Gastrocnemius medialis (tissue), 4 donors: ENCODE results near the gene RPL13A. TPM values are rescaled to one million over a fixed set of nuclear protein-coding genes. Genes with fewer than 3 reads are reported as not detected.

Source experiments
- ATAC-seq, 2 donors: fragments of 150-250 bp; one replicate each; pipeline ENCODE4 v1.9.1; 2016
- DNase-seq, 2 donors: peaks; one replicate each; pipeline ENCODE4 v3.0.0-alpha.2; 2019
- H3K27ac ChIP-seq, 4 donors: fragments of 200-600 bp; sonication (generic); 1 replicate in 1 of 4; 2 replicates in 3 of 4; pipeline ENCODE4 v1.5.1; 2016 to 2018; ENCODE audit warnings: mild to moderate bottlenecking in 2 of 4, moderate library complexity in 1 of 4
- H3K27me3 ChIP-seq, 3 donors: fragments of 200-600 bp; sonication (generic) in 2 of 3; 1 replicate in 1 of 3; 2 replicates in 2 of 3; pipeline versions ENCODE4 v1.5.1 to v1.6.0; 2016 to 2019; ENCODE audit warnings: mild to moderate bottlenecking in 1 of 3, moderate library complexity in 1 of 3
- H3K36me3 ChIP-seq, 2 donors: fragments of 200-600 bp; sonication (generic) in 1 of 2; one replicate each; pipeline ENCODE4 v1.5.1; 2017 to 2018
- H3K4me1 ChIP-seq, 2 donors: fragments of 200-600 bp; sonication (generic) in 1 of 2; one replicate each; pipeline ENCODE4 v1.5.1; 2016 to 2017; ENCODE audit warnings: mild to moderate bottlenecking in 2 of 2
- H3K4me3 ChIP-seq, 4 donors: fragments of 200-600 bp; sonication (generic) in 3 of 4; 1 replicate in 1 of 4; 2 replicates in 3 of 4; pipeline ENCODE4 v1.5.1; 2016 to 2019; ENCODE audit warnings: mild to moderate bottlenecking in 2 of 4
- H3K9me3 ChIP-seq, 3 donors: fragments of 200-600 bp; sonication (generic) in 2 of 3; 1 replicate in 1 of 3; 2 replicates in 2 of 3; pipeline ENCODE4 v1.5.1; 2016 to 2019
- POLR2A ChIP-seq, 2 donors: fragments of 450-650 bp; IDR thresholded peaks; one replicate each; pipeline ENCODE4 v1.6.1; 2017; ENCODE audit warnings: antibody characterized with exemption in 2 of 2, mild to moderate bottlenecking in 2 of 2, moderate library complexity in 2 of 2
- in situ Hi-C, 4 donors: fragments of 200-750 bp; cut with MboI; loops; one replicate each; pipeline versions ENCODE4 v1.15.0 to v1.8.0; 2017; ENCODE audit warnings: low sequenced_read_pairs in 4 of 4
- intact Hi-C: fragments of 100-400 bp; cut with DNase I; formaldehyde crosslinking; loops from one replicate; pipeline ENCODE4 v1.15.1; 2023; ENCODE audit warnings: low total_unique reads
- total RNA-seq, 4 donors: library from RNA; depleted of rRNA; stranded (reverse); fragments of >200 nt; gene quantifications; one replicate each; pipeline versions ENCODE4 v1.1.0 to v1.2.3, GENCODE V29; 2016
- TF ChIP-seq, protein P1 (sequence below), 5 experiments: fragments of 450-650 bp in 3 of 5; fragments of 200-600 bp in 2 of 5; sonication (generic) in 2 of 5; IDR thresholded peaks in 4 of 5; conservative IDR thresholded peaks in 1 of 5; 1 replicate in 4 of 5; 2 replicates in 1 of 5; pipeline ENCODE4 v1.5.1; 2016 to 2019; ENCODE audit warnings: antibody characterized with exemption in 5 of 5, mild to moderate bottlenecking in 3 of 5, moderate library complexity in 3 of 5

RPL13A gene
- total RNA-seq, 4 donors from 2014 or later: 1,565 to 2,260 (median 1,899) TPM

DNA sequence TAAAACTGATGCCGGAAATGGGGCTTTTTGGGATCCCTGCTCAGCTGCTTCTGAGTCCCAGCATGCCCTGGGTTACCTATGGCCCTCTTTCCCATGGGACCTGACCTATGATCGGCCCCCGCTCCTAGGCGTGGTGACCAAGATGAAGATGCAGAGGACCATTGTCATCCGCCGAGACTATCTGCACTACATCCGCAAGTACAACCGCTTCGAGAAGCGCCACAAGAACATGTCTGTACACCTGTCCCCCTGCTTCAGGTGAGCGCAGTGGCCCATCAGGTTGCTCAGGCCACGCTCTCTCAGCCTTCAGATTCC, 10.3 kb downstream of the RPL13A start:
- peak overlapping the region; percentile 79 to 96 (median 90) for H3K4me3 ChIP-seq
- H3K36me3 ChIP-seq: peaks cover 0 to 31% of the 10 kb centered on the region in 2 donors
- no peak for ATAC-seq
- no peak for TF ChIP-seq POLR2A (IDR thresholded peaks at IDR 0.05)
- TF ChIP-seq, protein P1, sequence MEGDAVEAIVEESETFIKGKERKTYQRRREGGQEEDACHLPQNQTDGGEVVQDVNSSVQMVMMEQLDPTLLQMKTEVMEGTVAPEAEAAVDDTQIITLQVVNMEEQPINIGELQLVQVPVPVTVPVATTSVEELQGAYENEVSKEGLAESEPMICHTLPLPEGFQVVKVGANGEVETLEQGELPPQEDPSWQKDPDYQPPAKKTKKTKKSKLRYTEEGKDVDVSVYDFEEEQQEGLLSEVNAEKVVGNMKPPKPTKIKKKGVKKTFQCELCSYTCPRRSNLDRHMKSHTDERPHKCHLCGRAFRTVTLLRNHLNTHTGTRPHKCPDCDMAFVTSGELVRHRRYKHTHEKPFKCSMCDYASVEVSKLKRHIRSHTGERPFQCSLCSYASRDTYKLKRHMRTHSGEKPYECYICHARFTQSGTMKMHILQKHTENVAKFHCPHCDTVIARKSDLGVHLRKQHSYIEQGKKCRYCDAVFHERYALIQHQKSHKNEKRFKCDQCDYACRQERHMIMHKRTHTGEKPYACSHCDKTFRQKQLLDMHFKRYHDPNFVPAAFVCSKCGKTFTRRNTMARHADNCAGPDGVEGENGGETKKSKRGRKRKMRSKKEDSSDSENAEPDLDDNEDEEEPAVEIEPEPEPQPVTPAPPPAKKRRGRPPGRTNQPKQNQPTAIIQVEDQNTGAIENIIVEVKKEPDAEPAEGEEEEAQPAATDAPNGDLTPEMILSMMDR (IDR thresholded peaks at IDR 0.05 in 4 of 5, conservative IDR thresholded peaks at IDR 0.05 in 1 of 5): no peak
- intact Hi-C loops (loop anchor here (2.0 to 5.0 kb wide), 3 partner anchors 45 to 380 kb away; partner anchors contain the start of genes AKT1S1, ALDH16A1, PRMT1 and TBC1D17), in situ Hi-C loops (loop anchor here in 1 of 4 donors (5.0 kb wide), 1 partner anchor 75 kb away; no protein-coding TSS in a partner anchor)
- no peak for DNase-seq
- H3K27me3 ChIP-seq: no peaks in the 10 kb centered on the region
- H3K9me3 ChIP-seq: no peaks in the 10 kb centered on the region
- peak overlapping the region; percentile 93 to 98 (median 96) for H3K27ac ChIP-seq
- peaks cover 27 to 31% of the 10 kb centered on the region in 2 donors for H3K4me1 ChIP-seq

DNA sequence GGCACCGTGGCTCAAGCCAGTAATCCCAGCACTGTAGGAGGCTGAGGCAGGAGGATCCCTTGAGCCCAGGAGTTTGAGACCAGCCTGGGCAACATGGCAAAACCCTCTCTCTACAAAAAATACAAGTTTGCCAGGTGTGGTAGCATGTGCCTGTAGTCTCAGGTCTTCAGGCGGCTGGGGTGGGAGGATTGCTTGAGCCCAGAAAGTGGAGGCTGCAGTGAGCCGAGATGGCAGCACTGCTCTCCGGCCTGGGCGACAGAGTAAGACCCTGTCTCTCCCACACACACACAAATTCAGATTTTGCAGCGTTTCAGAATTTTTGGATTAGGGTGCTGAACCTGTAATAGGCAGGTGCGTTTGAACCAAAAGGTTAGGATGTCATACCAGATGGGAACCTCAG, 11.1 kb downstream of the RPL13A start:
- Histone ChIP-seq H3K4me3 (peak overlapping the region in 1 of 4 donors; percentile 53), H3K27me3 (no peaks in the 10 kb centered on the region), H3K27ac (peak overlapping the region in 3 of 4 donors; percentile 73 to 96 (median 77)), H3K36me3 (peaks cover 0 to 26% of the 10 kb centered on the region in 2 donors), H3K9me3 (no peaks in the 10 kb centered on the region), H3K4me1 (peaks cover 31 to 36% of the 10 kb centered on the region in 2 donors)
- no peak for ATAC-seq
- intact Hi-C loops (loop anchor here (5.0 kb wide), 1 partner anchor 379 kb away; the partner anchor contains the start of genes AKT1S1 and TBC1D17), in situ Hi-C loops (loop anchor here in 1 of 4 donors (5.0 kb wide), 1 partner anchor 74 kb away; no protein-coding TSS in a partner anchor)
- TF ChIP-seq, protein P1 (IDR thresholded peaks at IDR 0.05 in 4 of 5, conservative IDR thresholded peaks at IDR 0.05 in 1 of 5): no peak
- no peak for TF ChIP-seq POLR2A (IDR thresholded peaks at IDR 0.05)
- DNase-seq: no peak

DNA sequence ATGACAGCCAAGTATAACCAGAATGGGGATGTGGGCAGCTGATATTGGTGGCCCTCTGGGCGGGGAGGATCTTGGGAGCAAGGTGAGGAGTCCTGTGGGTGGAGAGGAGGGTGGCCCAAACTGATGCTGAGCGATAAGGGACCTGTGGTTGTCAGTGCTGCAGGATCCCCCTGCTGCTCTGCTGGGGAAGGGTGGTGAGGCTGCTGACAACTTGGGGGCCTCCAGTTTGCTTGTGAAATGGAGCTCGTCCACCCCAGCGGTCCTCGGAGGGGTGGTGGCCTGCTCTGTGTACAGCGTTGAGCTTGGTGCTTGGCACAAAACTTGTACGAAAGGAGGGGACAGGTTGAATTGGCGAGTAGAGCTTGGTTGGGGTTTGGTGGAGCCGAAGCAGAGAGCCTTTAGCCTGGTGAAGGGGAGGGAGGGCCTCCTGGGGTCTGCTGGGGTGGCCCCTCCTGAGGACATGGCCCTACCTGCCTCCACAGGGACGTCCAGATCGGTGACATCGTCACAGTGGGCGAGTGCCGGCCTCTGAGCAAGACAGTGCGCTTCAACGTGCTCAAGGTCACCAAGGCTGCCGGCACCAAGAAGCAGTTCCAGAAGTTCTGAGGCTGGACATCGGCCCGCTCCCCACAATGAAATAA, 11.7 kb downstream of the RPL13A start:
- in situ Hi-C loops: loop anchor here in 1 of 4 donors (5.0 kb wide), 1 partner anchor 73 kb away; no protein-coding TSS in a partner anchor
- intact Hi-C loops: loop anchor here (5.0 kb wide), 1 partner anchor 378 kb away; the partner anchor contains the start of genes AKT1S1 and TBC1D17

DNA sequence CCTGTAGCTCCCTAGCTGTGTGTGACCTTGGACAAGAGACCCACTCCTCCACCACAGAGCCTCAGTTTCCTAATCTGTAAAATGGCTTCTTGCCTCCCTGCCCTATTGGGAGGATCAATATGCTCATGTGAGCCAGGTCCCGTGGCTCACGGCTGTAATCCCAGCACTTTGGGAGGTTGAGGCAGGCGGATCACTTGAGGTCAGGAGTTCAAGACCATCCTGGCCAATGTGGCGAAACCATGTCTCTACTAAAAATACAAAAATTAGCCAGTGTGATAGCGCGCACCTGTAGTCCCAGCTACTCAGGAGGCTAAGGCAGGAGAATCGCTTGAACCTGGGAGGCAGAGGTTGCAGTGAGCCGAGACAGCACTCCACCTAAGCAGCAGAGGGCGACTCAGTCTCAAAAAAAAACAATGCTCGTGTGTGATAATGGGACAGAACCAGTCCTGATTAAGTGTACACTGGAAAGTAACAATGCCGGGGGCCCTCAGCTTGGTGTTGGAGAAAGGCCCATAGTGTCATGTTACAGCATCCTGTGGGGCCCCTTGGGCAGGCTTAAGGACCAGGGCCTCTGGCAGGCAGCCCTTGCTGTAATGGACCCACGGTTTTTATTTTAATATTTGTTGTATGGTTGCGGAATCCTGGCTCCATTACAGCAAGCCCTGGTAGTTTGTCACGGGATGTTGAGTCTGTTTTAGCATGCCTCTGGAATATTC, 15.6 kb downstream of the RPL13A start:
- in situ Hi-C loops (no loop called here), intact Hi-C loops (no loop called here)
- no peaks in the 10 kb centered on the region for H3K27me3 ChIP-seq
- H3K4me3 ChIP-seq: no peak overlapping the region
- peak overlapping the region; percentile 20 to 74 (median 54) for H3K27ac ChIP-seq
- H3K4me1 ChIP-seq: peaks cover 15 to 19% of the 10 kb centered on the region in 2 donors
- TF ChIP-seq POLR2A (IDR thresholded peaks at IDR 0.05): no peak
- TF ChIP-seq, protein P1 (IDR thresholded peaks at IDR 0.05 in 4 of 5, conservative IDR thresholded peaks at IDR 0.05 in 1 of 5): peak; percentile 65 to 78 (median 73)
- H3K9me3 ChIP-seq: no peaks in the 10 kb centered on the region
- peak; percentile 72 to 75 for ATAC-seq
- peak in 1 of 2 donors; percentile 43 for DNase-seq
- peaks cover 0 to 20% of the 10 kb centered on the region in 2 donors for H3K36me3 ChIP-seq

More for the DNA sequence above, 11.7 kb downstream of the RPL13A start:
- DNase-seq (no peak), ATAC-seq (no peak)
- H3K4me3 ChIP-seq: peak overlapping the region in 2 of 4 donors; percentile 27 to 53
- H3K27ac ChIP-seq: peak overlapping the region; percentile 58 to 77 (median 74)
- TF ChIP-seq, protein P1 (IDR thresholded peaks at IDR 0.05 in 4 of 5, conservative IDR thresholded peaks at IDR 0.05 in 1 of 5): no peak
- no peak for TF ChIP-seq POLR2A (IDR thresholded peaks at IDR 0.05)
- H3K27me3 ChIP-seq: no peaks in the 10 kb centered on the region
- H3K4me1 ChIP-seq: peaks cover 33 to 36% of the 10 kb centered on the region in 2 donors
- peaks cover 0 to 26% of the 10 kb centered on the region in 2 donors for H3K36me3 ChIP-seq
- no peaks in the 10 kb centered on the region for H3K9me3 ChIP-seq
